ENCODE results near the gene RPL15. TPM values are rescaled to one million over a fixed set of nuclear protein-coding genes. Genes with fewer than 3 reads are reported as not detected.

The RPL15 gene
- total and polyA plus RNA-seq, 7 donors: 1,530 to 5,073 (median 3,091) TPM

DNA sequence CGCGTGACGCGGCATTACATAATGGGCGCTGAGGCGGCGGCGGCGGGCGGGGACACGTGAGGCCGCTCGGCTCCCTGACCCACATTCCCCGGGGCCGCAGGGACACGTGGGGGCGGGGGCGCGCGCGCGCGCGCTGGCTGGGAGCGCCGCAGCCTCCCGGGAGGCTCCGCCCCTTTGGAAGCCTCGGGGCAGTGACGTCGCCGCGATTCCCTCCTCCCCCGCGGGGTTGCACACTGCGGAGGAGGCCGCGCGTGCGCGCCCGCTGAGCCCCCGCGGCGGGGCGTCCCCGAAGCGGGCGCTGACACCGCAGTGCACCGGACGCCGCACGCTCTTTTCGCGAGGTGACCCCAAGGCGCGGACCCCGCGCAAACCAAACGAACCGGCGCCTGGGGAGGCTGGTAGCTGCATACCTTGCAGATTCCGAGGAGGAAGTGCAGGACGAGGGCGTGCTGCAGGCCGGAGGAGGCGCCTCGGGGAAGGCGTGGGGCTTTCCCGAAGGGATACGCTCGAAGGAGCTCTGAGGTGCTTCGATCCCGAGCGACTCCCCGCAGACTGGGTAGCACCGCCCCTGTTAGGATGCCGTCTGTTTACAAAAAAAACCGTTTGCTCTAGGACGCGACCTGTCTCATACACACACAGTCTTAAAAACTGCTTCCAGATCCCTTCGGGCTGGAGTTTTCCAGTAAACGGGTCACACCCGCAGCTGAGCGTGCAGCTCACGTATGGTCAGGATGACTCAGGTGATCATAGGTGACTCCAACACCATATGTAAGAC is 29.2 kb downstream of the RPL15 start:
- TF ChIP-seq POLR2A (IDR thresholded peaks at IDR 0.05) (peak in 1 of 2 donors; percentile 59), POLR2AphosphoS5 (IDR thresholded peaks at IDR 0.05) (peak; percentile 49 to 86 (median 63)), EP300 (IDR thresholded peaks at IDR 0.05) (peak in 1 of 4 donors; percentile 56)
- TF ChIP-seq, protein P1, sequence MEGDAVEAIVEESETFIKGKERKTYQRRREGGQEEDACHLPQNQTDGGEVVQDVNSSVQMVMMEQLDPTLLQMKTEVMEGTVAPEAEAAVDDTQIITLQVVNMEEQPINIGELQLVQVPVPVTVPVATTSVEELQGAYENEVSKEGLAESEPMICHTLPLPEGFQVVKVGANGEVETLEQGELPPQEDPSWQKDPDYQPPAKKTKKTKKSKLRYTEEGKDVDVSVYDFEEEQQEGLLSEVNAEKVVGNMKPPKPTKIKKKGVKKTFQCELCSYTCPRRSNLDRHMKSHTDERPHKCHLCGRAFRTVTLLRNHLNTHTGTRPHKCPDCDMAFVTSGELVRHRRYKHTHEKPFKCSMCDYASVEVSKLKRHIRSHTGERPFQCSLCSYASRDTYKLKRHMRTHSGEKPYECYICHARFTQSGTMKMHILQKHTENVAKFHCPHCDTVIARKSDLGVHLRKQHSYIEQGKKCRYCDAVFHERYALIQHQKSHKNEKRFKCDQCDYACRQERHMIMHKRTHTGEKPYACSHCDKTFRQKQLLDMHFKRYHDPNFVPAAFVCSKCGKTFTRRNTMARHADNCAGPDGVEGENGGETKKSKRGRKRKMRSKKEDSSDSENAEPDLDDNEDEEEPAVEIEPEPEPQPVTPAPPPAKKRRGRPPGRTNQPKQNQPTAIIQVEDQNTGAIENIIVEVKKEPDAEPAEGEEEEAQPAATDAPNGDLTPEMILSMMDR (IDR thresholded peaks at IDR 0.05): no peak
- Histone ChIP-seq H3K4me3 (peak overlapping the region; percentile 52 to 94 (median 92)), H3K4me1 (peaks cover 0 to 53% (median 48%) of the 10 kb centered on the region in 4 donors), H3K9me3 (no peaks in the 10 kb centered on the region), H3K27ac (peak overlapping the region; percentile 93 to 100 (median 99)), H3K36me3 (no peaks in the 10 kb centered on the region), H3K27me3 (no peaks in the 10 kb centered on the region)
- 0% methylated on average over 87 of the region's 87 CpGs for WGBS, 2 donors
- intact Hi-C loops (cut with DNase I): loop anchor here (1.0 to 5.0 kb wide), 2 partner anchors 29 to 139 kb away; partner anchors contain the start of genes RPL15 and UBE2E1
- DNase-seq: peak; percentile 99

DNA sequence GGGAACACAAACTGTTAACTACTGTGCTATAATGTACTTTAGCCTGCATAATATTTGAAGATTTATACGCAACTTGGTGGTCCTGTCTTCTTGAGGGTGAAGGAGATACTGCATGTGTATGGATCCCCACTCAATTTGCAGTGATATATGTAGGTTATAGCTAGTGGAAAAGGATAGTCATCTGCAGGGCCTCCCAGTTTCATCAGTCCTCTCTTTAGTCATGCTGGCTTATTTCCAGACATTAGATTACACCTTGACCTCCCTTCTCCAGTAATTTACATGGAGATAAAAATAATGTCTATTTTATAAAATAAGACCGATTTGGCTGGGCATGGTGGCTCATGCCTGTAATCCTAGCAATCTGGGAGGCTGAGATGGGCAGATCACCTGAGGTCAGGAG is 31.8 kb downstream of the RPL15 start:
- Histone ChIP-seq H3K36me3 (no peaks in the 10 kb centered on the region), H3K4me3 (no peak overlapping the region), H3K27me3 (no peaks in the 10 kb centered on the region), H3K27ac (peak overlapping the region; percentile 93 to 100 (median 99)), H3K9me3 (no peaks in the 10 kb centered on the region), H3K4me1 (peaks cover 0 to 79% (median 72%) of the 10 kb centered on the region in 4 donors)
- intact Hi-C loops (cut with DNase I): loop anchor here (5.0 kb wide), 1 partner anchor 141 kb away; the partner anchor contains the start of gene UBE2E1
- 88 to 90% methylated on average over 2 of the region's 2 CpGs for WGBS, 2 donors
- no peak for DNase-seq
- TF ChIP-seq POLR2AphosphoS5 (IDR thresholded peaks at IDR 0.05) (no peak), EP300 (IDR thresholded peaks at IDR 0.05) (no peak), POLR2A (IDR thresholded peaks at IDR 0.05) (no peak)
- TF ChIP-seq, protein P1 (IDR thresholded peaks at IDR 0.05): no peak

- Histone ChIP-seq H3K27me3 (no peaks in the 10 kb centered on the region), H3K36me3 (peaks cover 0 to 3% (median 1%) of the 10 kb centered on the region in 4 donors), H3K4me3 (no peak overlapping the region), H3K27ac (peak overlapping the region; percentile 12 to 99 (median 96)), H3K4me1 (peaks cover 0 to 83% (median 82%) of the 10 kb centered on the region in 4 donors), H3K9me3 (no peaks in the 10 kb centered on the region)
- intact Hi-C loops (cut with DNase I): loop anchor here (5.0 kb wide), 1 partner anchor 142 kb away; the partner anchor contains the start of gene UBE2E1
- no peak for DNase-seq
- TF ChIP-seq, protein P1 (IDR thresholded peaks at IDR 0.05): no peak
- TF ChIP-seq POLR2A (IDR thresholded peaks at IDR 0.05) (no peak), POLR2AphosphoS5 (IDR thresholded peaks at IDR 0.05) (no peak)
Observed at GRCh38 chr3:23949784-23950183, 32.9 kb downstream of the RPL15 start.

DNA sequence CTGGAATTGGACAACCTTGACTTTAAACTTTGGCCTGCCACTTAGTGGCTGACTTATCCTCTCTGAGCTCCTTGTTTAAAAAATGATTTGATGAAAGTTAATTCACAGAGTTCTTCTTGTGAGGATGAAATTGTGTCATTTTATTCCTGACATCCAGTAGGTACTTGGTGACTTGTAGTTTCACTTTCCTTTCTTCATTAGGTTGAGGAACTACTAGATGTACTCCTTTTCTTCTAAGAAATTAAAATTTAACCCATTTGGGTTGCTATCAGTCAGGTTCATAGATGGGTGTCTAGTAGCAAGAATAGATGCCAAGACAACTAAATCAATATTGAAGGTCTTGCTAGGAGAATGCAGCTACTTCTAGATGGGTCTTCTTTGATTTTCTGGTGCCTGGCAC is 33.4 kb downstream of the RPL15 start:
- Histone ChIP-seq H3K27me3 (no peaks in the 10 kb centered on the region), H3K4me3 (peak overlapping the region in 1 of 4 donors; percentile 5), H3K27ac (peak overlapping the region; percentile 12 to 99 (median 96)), H3K9me3 (no peaks in the 10 kb centered on the region), H3K36me3 (peaks cover 0 to 8% (median 3%) of the 10 kb centered on the region in 4 donors), H3K4me1 (peaks cover 0 to 86% (median 85%) of the 10 kb centered on the region in 4 donors)
- no peak for DNase-seq
- intact Hi-C loops (cut with DNase I): no loop called here
- TF ChIP-seq POLR2A (IDR thresholded peaks at IDR 0.05) (no peak), POLR2AphosphoS5 (IDR thresholded peaks at IDR 0.05) (no peak), EP300 (IDR thresholded peaks at IDR 0.05) (no peak)
- TF ChIP-seq, protein P1 (IDR thresholded peaks at IDR 0.05): no peak

All from sigmoid colon (tissue), 7 donors.